Measurements from ENCODE around the gene C22orf23.
A peak's percentile ranks its signal among the peaks of the same experiment; 100 is the strongest.
"Not testable (repeated sequence)": the region's sequence is repeated elsewhere in the genome, so short reads cannot be mapped to it uniquely, and the experiment has no call there.

Gene C22orf23

DNA sequence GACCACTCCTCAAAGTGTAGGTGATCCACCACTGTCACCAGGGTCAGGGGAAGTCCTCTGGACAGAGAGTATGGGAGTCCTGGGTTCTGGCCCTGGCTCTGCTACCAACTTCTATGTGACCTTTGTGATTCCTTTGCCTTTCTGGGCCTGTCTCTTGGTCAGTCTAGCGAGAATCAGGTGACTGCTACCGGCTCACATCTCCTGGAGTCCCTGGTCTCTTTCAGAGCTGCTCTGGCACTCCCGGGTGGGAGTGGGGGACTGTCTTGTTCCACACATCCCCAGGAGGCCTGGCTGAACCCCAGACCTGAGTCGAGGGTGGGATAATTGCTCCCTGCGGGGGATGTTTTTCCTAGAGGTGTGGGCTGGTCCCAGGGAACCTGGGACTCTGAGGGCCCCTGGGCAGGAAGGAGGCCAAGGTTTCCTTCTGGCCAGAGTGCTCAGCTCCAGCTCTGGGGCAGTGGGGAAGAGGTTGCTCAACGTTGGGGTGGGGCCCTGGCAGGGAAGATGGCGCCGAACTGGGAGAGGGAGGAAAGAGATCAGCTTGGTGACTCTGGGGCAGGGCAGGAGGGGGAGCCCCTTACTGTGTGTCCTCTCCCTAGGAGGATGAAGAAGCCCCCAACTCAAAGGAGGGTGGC is 28.9 kb upstream of the C22orf23 start:
- DNase-seq (ENCODE audit: low spot score) (no peak), FAIRE-seq (no peak)

DNA sequence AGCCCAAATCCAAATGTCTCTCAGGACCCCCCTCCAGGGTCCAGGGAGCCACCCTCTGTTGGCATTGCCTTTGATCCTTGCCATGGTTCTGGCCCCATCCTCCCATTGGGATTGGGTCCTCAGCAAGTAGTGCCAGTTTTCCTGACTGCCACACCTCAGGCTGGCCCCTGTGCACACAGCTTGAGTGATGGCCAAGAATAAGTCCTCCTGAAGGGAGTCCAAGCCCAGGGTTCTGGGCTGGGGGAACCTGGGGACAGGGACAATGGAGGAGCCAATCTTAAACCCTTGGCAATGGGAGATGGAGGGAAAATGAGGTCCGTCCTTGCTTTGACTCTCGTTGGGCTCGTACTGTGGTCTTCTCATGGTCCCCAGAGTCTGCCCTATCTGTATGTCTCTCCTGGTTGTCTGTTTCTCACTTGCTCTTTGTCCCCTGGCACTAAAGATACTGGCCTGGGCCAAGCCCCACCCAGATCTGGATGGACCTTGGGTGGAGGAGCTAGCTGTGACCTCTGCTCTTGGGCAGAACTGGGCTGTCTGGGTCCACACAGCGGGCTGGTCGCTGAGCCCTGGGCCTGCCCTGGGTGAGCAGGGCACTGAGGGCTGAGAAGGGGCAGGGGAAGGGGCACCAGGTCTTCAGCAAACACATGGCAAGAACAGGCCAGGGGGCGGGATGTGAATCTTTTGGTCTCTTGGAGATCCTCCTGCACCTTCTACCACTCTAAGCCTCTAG is 28.0 kb upstream of the C22orf23 start:
- no peak for DNase-seq (ENCODE audit: low spot score)
- no peak for FAIRE-seq

DNA sequence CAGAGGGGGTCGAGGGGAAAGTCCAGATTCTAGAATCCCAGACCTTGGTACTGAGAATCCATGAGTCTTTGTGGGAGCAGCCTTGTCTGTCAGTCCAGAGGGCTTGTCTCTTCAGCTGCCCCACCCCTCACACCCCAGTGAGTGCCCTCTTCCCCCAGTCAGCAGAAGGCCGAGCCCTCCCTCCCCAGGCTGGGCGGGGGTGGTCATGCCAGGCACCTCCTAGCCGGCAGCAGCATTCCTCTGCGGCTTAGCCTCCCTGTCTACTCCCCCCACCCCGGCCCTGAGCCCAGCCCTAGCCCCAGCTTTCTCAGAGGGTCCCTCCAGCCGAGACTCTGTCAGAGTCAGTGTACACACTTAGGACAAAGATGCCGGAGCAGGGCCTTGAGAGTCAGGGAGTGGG is 26.4 kb upstream of the C22orf23 start:
- no peak for DNase-seq (ENCODE audit: low spot score)
- no peak for FAIRE-seq

DNA sequence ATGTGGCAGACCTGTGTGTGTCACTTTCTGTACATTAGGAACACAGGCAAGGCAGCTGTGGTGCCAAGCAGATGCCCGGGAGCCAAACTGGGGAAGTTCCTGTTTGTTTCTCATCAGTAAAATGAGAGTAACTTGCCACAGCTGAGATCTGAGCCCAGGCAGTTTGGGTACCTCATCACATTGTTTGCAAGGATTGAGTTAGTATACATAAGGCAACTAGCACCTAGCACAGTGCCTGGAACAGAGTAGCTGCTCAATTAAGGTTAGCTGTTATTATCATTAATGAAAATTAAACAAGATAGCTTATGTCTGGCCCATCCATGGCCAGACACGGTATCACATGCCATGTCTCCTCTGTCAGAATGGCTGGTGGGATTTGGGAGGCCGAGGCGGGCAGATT is 23.1 kb upstream of the C22orf23 start:
- FAIRE-seq (no peak), DNase-seq (ENCODE audit: low spot score) (no peak)

DNA sequence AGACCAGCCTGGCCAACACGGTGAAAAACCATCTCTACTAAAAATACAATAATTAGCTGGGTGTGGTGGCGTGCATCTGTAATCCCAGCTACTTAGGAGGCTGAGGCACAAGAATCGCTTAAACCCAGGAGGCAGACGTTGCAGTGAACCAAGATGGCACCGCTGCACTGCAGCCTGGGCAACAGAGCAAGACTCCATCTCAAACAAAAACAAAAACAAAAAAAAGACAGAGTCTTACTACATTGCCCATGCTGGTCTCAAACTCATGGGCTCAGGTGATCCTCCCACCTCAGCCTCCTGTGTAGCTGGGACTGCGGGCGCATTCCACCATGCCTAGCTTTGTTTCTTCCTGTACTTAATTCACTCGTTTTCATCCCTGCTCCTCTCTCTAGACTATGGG is 22.6 kb upstream of the C22orf23 start:
- not testable (repeated sequence) for FAIRE-seq; DNase-seq (ENCODE audit: low spot score)

DNA sequence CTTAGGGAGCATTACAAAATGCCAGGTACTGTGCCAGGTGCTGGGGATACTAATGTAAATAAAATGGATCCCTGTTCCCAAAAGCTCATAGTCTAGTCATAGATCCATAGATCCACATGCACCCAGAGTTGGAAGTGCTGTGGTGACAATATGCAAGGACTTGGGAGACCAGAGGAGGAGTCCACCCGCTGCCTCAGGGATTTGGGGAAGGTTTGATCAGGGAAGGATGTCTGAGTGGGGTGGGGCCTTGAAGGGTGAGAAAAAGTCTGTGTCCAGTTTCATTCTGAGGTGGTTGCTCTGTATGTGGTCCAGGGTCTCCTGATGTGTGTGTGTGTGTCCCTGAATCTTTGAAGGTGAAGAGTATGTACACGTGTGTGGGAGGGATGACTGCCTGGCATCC is 21.8 kb upstream of the C22orf23 start:
- DNase-seq (ENCODE audit: low spot score) (no peak), FAIRE-seq (no peak)

DNA sequence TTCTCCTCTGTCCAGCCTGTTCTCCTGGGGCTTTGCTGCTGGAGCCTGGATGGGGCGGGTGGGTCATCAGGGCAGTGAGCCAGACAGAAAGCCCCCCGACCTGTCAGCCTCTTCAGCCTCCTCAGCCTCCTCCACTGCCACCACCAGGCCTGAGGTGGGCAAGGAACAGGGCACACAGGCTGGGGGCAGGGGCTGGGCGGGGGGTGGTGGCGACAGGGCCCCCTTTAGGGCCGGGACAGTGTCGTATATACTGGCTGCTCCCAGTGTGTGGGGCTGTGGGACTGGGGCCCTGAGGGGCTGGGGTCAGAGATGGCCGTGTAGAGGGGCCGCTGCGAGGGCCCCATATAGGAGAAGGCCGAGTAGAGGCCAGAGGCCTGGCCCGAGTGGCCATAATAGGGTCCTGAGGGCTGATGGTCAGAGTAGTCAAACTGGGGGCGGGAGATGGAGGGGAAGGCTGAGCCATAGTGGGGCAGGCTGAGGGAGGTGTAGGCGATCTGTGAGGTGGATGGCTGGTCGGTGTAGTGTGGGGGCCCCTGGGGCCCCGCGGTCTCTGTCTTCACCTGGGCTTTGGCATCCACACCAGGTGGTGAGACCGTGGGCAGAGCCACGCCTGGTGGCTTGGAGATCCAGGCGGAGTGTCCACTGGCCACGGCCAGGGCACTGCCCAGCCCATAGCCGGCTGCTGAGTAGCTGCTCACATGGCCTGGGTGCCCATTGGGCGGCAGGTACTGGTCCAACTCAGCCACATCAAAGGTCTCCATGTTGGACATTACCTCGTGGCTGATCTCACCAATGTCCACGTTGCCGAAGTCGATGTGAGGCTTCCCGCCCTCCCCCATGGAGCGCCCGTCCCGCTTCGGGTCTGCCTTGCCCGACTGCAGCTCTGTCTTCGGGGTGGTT is 20.1 kb upstream of the C22orf23 start:
- DNase-seq (ENCODE audit: low spot score): no peak
- peak; percentile 79 for FAIRE-seq

DNA sequence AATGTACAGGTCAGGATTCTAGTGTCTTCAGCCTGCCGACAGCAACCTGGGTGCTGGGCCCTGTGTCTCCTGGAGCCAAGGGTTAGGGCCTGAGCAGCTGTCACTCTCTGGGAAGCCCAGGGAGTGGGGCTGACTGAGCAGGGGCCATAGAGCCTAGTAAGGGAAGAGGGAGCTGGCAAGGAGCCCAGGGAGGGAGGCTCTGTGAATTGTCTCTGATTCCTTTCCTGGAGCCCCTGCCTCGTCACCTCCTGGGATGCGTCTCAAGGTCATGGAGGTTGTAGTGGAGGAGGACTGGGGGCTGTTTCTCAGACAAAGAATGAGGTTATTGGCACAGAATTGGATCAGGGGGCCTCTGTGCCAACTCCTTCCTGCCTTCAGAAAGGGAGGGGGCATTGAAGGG is 19.1 kb upstream of the C22orf23 start:
- DNase-seq (ENCODE audit: low spot score) (no peak), FAIRE-seq (no peak)

DNA sequence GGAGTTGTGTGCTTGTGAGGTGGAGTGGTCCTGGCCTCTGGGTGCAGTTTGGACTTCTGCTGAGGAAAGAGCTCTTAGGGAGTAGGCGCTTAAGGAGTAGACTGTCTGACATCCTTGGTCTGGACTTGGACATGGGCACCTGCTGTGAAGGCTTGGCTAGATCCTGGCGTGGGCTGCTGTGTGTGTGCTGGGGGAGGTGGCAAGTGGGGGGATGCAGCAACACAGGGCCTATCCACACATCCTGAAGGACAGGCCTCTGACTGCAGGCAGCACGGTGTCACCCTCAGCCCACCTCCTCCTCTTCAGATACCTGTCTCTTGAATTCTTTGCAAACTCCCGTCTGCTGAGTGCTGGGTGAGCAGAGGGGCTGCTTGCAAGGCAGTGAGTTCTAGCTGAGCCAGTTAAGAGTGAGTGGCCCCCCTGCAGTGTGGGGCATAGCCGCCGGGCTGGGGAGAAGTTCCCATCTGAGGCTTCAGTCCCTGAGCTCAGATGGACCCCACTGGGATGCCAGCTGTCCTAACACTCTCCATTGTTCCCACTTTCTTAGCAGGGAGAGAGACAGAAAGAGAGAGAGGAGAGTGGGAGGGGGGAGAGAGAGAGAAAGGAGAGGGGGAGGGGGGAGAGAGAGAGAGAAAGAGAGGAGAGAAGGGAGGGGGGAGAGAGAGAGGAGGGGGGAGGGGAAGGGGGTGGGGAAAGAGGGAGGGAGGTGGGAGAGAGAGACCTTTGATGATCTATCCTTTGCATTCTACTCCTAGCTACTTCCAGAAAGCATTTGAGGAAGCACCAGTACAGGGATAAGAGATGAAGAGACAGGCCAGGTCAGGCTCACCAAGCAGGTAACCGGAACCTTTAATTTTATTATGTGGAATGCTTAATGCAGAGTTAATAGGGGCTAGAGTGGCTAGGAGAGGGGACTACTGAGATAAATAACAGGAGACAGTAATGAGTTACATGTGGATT is 18.4 kb upstream of the C22orf23 start:
- DNase-seq (ENCODE audit: low spot score) (no peak), FAIRE-seq (no peak)

DNA sequence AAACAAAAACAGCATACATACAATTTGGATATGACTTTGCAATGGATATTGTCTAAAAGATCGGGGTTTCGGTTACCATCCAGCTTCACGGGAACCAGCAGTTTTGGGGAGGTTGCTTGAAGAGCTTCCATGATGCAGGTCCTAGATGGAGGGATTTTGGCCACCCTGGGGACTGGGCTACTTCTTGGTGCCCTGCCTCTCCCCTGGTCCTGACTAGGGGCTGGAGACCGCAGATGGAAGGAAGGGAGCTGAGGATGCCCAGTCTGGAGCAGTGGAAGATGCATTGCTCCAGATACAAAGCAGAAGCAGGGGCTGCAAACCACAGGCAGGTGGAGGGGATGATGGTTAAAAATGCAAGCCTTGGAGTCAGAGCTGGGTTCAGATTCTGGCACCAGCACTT is 17.5 kb upstream of the C22orf23 start:
- no peak for DNase-seq (ENCODE audit: low spot score)
- FAIRE-seq: no peak

DNA sequence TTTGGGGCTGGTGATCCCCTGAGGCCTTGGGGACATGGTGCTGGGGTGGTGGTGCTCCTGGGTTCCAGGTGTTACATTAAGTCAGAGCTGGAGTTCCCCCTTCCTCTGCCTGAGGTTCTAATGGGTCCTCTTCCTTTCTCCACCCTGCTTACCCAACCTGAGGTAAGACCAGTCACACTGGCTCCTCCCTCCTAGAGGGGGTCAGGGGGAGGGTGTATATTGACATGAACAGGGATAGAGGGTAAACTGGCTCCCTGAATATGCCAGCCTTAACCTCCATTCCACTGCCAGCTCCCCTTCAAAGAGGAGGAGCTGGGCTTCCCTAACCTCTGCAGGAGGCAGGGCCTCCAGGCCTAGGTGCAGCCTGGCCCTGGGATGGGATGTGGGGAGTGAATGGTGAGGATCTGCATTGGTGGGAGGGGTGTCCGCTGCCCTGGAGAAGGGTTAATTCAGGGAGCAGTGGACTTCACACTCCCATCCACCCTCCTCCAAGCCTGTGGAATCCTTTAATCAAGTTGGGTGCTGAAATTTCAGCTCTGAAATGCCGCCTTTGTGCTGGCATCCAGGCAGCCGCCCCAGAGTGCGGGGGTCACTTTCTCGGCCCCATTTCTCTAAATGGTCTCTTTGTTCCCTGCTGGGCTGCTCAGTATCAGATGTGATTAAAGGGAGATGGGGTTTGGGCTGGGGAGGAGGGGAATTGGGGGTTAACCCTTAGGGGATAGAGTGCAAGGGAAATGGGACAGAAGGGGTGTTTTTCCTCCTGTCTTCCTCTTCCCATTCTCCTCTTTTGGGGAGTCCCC is 15.3 kb upstream of the C22orf23 start:
- no peak for DNase-seq (ENCODE audit: low spot score)
- FAIRE-seq: no peak

DNA sequence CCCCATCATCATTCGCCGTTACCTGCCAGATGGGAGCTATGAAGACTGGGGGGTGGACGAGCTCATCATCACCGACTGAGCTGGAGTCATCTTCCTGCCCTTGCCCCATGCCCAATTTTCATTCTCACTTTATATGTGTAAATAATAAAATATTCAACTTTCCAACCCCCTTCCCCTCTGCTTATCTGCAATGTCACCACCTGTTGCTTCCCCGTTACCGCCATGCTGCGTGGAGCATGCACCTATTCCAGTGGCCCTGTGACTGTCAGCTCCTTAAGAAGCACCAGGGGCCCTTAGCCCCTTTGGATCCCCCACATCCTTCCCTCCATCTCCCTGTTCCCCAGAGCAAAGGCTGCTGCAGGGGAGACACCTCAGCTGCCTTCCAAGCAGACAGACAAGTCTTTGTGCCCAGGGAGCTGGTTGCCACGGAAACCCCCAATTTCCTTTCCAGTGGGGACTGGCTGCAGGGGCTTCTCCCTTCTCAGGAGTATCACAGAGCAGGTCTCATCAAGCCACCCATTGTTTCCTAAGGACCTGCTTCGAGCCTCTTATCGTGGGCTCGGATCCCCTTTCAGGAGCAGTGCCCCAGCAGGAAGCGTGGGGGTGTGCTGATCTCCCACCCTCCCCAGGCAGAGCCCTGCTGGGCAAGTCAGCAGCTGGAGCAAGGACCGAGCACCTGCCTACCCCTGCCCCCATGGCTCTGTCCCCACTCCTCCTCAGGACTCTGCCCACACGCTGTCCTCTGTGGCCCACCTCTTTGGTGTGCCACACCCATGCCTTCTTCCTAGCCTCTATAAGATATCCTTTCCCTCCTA is 14.4 kb upstream of the C22orf23 start:
- no peak for DNase-seq (ENCODE audit: low spot score)
- no peak for FAIRE-seq

DNA sequence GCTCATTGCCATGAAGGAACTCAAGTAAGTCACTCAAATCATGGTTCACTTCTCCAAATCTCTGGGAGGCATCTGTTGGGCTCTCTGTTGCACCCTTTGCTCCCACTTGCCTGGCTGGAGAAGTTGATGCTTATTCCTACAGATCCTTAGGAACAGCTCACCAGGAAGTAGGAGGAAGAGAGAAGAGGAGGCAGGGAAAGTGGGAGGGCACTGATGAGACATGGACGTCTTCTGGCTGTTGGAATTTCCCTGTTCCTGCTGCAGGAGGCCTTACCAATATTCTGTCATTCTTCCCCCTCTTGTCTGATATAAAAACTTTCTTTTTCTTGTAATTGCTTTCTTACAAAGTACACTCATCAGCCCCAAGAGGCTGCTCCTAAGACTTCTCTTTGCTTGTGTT is 13.7 kb upstream of the C22orf23 start:
- FAIRE-seq: no peak
- DNase-seq (ENCODE audit: low spot score): no peak

DNA sequence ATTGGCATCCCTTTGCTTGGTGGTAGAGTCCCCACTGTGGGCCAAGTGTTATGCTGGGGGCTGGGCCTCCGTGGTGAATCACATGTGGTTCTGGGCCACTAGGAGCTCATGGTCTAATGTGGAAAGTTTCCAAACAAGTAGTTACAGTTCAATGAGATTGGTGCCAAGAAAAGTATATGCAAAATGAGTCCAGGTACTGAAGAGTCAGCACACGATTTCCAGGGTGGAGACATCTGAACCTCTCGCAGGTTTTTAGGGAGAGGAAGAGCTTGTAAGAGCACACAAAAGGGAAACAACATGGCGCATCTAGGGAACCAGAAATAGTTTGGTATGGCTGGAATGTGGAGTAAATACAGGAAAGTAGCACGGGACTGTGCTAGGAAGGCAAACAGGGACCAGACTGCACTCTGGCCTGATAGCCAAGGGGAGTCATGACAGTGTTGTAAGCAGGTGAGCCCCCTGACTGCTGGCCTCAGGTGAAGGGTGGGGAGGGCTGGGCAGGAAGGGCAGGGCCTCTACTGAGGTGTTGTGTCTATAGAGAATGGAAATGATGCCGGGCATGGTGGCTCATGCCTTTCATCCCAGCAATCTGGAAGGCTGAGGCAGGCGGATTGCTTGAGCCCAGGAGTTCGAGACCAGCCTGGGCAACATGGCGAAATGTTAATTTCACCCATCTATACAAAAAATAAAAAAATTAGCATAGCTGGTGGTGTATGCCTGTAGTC is 12.7 kb upstream of the C22orf23 start:
- FAIRE-seq (no peak), DNase-seq (ENCODE audit: low spot score) (no peak)

DNA sequence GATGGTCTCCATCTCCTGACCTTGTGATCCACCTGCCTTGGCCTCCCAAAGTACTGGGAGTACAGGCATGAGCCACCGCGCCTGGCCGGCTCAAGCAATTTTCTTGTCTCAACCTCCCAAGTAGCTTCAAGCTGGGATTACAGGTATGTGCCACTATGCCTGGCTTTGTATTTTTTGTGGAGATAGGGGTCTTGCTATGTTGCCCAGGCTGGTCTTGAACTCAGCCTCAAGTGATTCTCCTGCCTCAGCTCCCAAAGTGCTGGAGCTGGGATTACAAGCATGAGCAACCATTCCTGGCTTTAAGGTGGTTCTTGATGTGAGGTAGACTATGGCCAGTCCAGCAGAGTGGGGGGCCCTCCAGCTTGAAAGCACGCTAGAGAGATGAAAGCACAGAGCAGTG is 7.7 kb upstream of the C22orf23 start:
- FAIRE-seq (no peak), DNase-seq (ENCODE audit: low spot score) (no peak)

DNA sequence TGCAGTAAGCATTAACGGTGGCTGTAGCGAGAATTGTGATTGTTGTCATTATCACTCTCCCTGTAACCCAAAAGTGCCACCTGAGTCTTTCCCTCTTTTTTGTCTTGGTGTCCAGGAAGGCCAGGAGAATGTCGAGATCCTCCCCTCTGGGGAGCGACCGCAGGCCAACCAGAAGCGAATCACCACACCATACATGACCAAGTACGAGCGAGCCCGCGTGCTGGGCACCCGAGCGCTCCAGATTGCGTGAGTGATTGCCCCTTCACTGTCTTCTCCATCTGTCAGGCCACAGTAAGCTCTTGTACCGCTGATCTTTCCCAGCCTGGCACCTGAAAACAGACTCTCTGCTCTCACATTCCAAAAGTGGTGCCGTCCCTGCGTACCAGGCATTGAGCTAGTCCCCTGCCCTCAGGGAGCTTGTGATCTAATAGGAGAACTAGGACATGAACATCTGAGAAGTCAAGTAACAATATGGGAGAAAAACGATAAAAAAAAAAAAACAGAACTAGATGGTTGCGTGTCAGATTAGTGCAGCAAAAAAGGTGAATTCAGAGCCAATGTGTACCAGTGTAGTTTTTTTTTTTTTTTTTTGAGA is 5.9 kb upstream of the C22orf23 start:
- DNase-seq (ENCODE audit: low spot score) (no peak), FAIRE-seq (peak; percentile 35)

DNA sequence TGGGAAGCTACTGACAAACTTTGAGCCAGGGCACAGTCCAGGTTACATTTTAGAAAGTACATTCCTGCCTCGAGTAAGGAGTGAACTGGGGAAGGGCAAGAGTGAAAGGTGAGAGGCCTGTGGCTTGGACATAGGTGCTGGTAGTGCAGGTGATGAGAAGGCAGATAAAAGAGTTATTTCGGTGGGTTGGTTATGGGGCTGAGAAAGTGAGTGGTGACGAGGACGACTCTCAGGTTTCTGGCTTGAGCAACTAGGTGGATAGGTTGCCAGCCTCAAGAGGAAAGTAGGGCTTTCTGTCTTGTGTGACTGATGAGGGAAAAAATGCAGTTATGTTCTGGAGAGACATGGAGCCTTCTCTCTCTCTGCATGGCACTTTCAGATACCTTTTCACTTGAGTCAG is 3.8 kb upstream of the C22orf23 start:
- DNase-seq (ENCODE audit: low spot score) (no peak), FAIRE-seq (no peak)

DNA sequence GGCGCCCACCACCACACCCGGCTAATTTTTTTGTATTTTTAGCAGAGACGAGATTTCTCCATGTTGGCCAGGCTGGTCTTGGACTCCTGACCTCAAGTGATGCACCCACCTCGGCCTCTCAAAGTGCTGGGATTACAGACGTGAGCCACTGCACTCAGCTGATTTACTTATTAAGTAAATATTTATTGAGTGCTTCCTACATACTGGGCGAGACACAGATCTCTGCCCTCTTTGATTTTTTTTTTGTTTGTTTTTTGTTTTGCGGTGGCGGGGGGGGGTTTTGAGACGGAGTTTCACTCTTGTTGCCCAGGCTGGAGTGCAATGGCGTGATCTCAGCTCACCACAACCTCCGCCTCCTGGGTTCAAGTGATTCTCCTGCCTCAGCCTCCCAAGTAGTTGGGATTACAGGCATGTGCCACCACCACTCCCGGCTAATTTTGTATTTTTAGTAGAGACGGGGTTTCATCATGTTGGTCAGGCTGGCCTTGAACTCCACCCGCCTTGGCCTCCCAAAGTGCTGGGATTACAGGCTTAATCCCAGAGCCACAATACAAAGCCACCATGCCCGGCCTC is 2.5 kb upstream of the C22orf23 start:
- not testable (repeated sequence) for FAIRE-seq; DNase-seq (ENCODE audit: low spot score)

Measured in urothelium cell line (cell line).